Measurements from ENCODE around the gene MAGI2. TPM values are rescaled to one million over a fixed set of nuclear protein-coding genes. Genes with fewer than 3 reads are reported as not detected.

The MAGI2 gene
- total and polyA plus RNA-seq, 4 donors = 0.37 to 4.1 (median 1.4) TPM

DNA sequence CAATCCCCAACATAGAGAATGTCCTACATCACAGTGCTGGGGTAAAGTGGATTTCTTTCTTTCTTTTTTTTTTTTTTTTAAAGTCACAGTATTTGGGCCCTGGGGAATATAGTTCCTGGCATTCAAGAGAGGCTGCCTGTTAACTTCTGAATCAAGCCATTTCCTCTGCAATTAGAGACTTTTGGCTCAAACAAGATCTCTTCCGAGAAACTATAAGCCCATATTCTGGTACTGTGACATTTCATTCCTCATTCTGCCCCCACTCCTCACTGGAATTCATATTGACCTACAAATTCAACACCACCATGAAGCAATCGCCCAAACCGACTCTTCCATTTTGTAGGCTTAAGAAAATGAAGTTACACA lies 1467.5 kb downstream of the MAGI2 start:
- 86% methylated on average over 3 of the region's 3 CpGs for WGBS
- DNase-seq (ENCODE audit: low spot score) = no peak
- H3K4me3 ChIP-seq (ENCODE audit: low read depth in 1 of 3, low read length in 3 of 3) = no peak overlapping the region
- no peak overlapping the region for H3K27ac ChIP-seq (ENCODE audit: low read depth in 1 of 2, low read length in 2 of 2)
- H3K9me3 ChIP-seq (ENCODE audit: control insufficient read depth in 4 of 4, low read length in 3 of 4) = no peaks in the 10 kb centered on the region
- no peaks in the 10 kb centered on the region for H3K36me3 ChIP-seq (ENCODE audit: control insufficient read depth in 4 of 4, insufficient read depth in 3 of 4, low read depth in 1 of 4, low read length in 3 of 4)
- no peak overlapping the region for H3K9ac ChIP-seq (ENCODE audit: low read depth in 1 of 2, low read length in 2 of 2)
- H3K27me3 ChIP-seq (ENCODE audit: control insufficient read depth in 4 of 4, insufficient read depth in 4 of 4, low read length in 3 of 4) = no peaks in the 10 kb centered on the region
- H3K4me1 ChIP-seq (ENCODE audit: control insufficient read depth in 4 of 4, insufficient read depth in 4 of 4, low read length in 3 of 4) = no peaks in the 10 kb centered on the region
- no peak for TF ChIP-seq RXRA (IDR thresholded peaks at IDR 0.05)
- TF ChIP-seq, protein P1, sequence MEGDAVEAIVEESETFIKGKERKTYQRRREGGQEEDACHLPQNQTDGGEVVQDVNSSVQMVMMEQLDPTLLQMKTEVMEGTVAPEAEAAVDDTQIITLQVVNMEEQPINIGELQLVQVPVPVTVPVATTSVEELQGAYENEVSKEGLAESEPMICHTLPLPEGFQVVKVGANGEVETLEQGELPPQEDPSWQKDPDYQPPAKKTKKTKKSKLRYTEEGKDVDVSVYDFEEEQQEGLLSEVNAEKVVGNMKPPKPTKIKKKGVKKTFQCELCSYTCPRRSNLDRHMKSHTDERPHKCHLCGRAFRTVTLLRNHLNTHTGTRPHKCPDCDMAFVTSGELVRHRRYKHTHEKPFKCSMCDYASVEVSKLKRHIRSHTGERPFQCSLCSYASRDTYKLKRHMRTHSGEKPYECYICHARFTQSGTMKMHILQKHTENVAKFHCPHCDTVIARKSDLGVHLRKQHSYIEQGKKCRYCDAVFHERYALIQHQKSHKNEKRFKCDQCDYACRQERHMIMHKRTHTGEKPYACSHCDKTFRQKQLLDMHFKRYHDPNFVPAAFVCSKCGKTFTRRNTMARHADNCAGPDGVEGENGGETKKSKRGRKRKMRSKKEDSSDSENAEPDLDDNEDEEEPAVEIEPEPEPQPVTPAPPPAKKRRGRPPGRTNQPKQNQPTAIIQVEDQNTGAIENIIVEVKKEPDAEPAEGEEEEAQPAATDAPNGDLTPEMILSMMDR (IDR thresholded peaks at IDR 0.05; ENCODE audit: low read depth, low read length, missing input control) = no peak
- TF ChIP-seq YY1 (IDR thresholded peaks at IDR 0.05) = no peak
- TF ChIP-seq FOXA1 (IDR thresholded peaks at IDR 0.05) = no peak
- TF ChIP-seq, protein P2, sequence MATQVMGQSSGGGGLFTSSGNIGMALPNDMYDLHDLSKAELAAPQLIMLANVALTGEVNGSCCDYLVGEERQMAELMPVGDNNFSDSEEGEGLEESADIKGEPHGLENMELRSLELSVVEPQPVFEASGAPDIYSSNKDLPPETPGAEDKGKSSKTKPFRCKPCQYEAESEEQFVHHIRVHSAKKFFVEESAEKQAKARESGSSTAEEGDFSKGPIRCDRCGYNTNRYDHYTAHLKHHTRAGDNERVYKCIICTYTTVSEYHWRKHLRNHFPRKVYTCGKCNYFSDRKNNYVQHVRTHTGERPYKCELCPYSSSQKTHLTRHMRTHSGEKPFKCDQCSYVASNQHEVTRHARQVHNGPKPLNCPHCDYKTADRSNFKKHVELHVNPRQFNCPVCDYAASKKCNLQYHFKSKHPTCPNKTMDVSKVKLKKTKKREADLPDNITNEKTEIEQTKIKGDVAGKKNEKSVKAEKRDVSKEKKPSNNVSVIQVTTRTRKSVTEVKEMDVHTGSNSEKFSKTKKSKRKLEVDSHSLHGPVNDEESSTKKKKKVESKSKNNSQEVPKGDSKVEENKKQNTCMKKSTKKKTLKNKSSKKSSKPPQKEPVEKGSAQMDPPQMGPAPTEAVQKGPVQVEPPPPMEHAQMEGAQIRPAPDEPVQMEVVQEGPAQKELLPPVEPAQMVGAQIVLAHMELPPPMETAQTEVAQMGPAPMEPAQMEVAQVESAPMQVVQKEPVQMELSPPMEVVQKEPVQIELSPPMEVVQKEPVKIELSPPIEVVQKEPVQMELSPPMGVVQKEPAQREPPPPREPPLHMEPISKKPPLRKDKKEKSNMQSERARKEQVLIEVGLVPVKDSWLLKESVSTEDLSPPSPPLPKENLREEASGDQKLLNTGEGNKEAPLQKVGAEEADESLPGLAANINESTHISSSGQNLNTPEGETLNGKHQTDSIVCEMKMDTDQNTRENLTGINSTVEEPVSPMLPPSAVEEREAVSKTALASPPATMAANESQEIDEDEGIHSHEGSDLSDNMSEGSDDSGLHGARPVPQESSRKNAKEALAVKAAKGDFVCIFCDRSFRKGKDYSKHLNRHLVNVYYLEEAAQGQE (IDR thresholded peaks at IDR 0.05) = no peak
- no peak for TF ChIP-seq HNF4A (conservative IDR thresholded peaks at IDR 0.05)
- TF ChIP-seq, protein P3, sequence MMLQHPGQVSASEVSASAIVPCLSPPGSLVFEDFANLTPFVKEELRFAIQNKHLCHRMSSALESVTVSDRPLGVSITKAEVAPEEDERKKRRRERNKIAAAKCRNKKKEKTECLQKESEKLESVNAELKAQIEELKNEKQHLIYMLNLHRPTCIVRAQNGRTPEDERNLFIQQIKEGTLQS (IDR thresholded peaks at IDR 0.05) = no peak
- TF ChIP-seq, protein P4, sequence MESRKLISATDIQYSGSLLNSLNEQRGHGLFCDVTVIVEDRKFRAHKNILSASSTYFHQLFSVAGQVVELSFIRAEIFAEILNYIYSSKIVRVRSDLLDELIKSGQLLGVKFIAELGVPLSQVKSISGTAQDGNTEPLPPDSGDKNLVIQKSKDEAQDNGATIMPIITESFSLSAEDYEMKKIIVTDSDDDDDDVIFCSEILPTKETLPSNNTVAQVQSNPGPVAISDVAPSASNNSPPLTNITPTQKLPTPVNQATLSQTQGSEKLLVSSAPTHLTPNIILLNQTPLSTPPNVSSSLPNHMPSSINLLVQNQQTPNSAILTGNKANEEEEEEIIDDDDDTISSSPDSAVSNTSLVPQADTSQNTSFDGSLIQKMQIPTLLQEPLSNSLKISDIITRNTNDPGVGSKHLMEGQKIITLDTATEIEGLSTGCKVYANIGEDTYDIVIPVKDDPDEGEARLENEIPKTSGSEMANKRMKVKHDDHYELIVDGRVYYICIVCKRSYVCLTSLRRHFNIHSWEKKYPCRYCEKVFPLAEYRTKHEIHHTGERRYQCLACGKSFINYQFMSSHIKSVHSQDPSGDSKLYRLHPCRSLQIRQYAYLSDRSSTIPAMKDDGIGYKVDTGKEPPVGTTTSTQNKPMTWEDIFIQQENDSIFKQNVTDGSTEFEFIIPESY (IDR thresholded peaks at IDR 0.05) = no peak
- no peak for TF ChIP-seq SP1 (IDR thresholded peaks at IDR 0.05)
- TF ChIP-seq RAD21 (IDR thresholded peaks at IDR 0.05) = no peak
- no peak for TF ChIP-seq NR2F2 (IDR thresholded peaks at IDR 0.05)
- TF ChIP-seq EGR1 (IDR thresholded peaks at IDR 0.05; ENCODE audit: low read depth in 2 of 2) = no peak
- no peak for TF ChIP-seq FOXA2 (IDR thresholded peaks at IDR 0.05)
- no peak for TF ChIP-seq HNF4G (IDR thresholded peaks at IDR 0.05)
- no peak for TF ChIP-seq JUND (IDR thresholded peaks at IDR 0.05)
- no peak for TF ChIP-seq GABPA (IDR thresholded peaks at IDR 0.05 in 1 of 2, conservative IDR thresholded peaks at IDR 0.05 in 1 of 2)

All from liver (tissue), 9 donors.